ENCODE results near the gene RANBP10. TPM values are rescaled to one million over a fixed set of nuclear protein-coding genes. Genes with fewer than 3 reads are reported as not detected.
"Not testable (repeated sequence)": the region's sequence is repeated elsewhere in the genome, so short reads cannot be mapped to it uniquely, and the experiment has no call there.

RANBP10 gene
- total RNA-seq = 16.4 TPM
- long read RNA-seq, full-length matches to known transcripts = 5 of 25 reads
- long read RNA-seq, partial matches to known transcripts = 14 of 25 reads
- long read RNA-seq, other reads (novel, unspliced or antisense) = 6 of 25 reads

DNA sequence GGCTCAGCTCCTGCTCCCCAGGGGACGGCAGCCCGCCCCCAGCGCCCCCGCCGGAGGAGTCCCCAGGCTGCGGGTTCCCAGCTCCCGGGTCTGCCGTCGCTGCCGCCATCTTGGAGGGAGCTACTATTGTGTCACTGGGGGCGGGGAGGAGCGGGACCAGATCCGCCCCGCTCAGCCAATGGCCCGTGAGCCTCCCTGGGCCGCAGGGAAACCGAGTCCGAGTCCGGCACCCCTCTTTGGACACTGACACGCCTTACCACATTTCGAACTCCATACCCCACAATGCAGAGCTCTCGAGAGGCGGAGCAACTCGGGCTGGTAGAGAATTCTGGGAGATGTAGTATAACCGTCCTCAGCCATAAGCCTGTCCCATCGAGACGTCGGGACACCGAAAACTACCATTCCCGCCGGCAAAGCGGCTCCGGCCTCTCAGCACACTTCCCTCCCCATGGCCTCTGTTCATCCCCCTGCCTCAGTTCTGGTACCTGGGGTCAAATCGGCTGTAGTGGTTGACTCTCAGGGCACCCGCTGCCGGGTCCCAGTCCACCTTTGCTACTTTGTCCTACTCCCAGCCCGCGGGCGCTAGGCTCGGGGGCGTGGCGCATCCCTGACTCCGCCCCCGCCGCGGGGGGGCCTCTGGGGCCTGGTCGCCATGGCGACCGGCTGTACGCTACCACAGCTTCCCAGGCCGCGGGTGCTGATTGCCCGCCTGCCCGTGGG is at the start of gene RANBP10, which contains the start of gene TSNAXIP1:
Gene RANBP10, minus strand, starts transcription at position 133 of the 720 bp plus-strand sequence. Its CDS starts 24 bp downstream, at position 109.
Gene TSNAXIP1, plus strand, starts transcription at position 462 of the 720 bp plus-strand sequence. CDS start 261 bp downstream, outside the sequence.
- peak; percentile 98 for DNase-seq (ENCODE audit: low spot score)
- intact Hi-C loops (cut with DNase I) = loop anchor here (5.0 kb wide), 2 partner anchors 84 to 134 kb away; no protein-coding TSS in a partner anchor

DNA sequence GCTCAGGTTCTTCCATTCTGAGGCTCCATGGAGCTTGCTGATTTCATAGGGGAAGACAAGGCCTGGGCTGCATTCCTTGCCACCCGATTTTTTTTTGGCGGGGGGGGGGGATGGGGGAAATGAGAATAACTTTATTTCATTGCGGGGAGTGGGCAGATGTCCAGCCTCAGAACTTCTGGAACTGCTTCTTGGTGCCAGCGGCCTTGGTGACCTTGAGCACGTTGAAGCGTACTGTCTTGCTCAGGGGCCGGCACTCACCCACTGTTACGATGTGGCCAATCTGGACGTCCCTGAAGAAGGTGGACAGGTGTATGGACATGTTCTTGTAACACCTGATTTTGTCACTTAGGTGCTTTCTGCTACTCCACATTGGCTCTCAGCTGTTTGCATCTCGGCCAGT is 49.4 kb upstream of the RANBP10 start:
- intact Hi-C loops (cut with DNase I) = no loop called here
- no peak for DNase-seq (ENCODE audit: low spot score)

DNA sequence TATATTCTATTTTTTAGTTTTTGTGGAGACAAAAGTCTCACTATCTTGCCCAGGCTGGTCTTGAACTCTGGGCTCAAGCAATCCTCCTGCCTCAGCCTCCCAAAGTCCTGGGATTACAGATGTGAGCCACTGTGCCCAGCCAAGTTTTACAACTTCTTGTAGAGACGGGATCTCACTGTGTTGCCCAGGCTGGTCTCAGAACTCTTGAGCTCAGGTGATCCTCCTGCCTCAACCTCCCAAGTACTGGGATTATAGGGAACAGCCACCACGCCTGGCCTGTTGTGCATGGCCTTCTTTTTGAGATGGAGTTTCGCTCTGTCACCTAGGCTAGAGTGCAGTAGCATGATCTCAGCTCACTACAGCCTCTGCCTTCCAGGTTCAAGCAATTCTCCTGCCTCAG is 47.3 kb upstream of the RANBP10 start:
- intact Hi-C loops (cut with DNase I) = no loop called here
- no peak for DNase-seq (ENCODE audit: low spot score)

DNA sequence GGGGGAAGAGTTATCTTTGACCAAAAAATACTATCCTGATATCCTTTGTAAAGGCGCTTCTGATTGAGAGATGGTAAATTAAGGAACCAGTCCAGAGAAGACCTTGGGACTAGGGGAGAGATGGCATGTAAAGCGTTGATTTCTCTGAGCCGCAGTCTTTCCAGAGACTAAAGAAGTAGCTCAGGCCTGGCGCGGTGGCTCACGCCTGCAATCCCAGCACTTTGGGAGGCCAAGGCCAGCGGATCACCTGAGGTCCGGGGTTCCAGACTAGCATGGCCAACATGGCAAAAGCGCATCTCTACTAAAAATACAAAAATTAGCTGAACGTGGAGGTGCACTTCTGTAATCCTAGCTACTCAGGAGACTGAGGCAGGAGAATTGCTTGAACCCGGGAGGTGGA is 41.8 kb upstream of the RANBP10 start:
- DNase-seq (ENCODE audit: low spot score) = no peak
- intact Hi-C loops (cut with DNase I) = no loop called here

DNA sequence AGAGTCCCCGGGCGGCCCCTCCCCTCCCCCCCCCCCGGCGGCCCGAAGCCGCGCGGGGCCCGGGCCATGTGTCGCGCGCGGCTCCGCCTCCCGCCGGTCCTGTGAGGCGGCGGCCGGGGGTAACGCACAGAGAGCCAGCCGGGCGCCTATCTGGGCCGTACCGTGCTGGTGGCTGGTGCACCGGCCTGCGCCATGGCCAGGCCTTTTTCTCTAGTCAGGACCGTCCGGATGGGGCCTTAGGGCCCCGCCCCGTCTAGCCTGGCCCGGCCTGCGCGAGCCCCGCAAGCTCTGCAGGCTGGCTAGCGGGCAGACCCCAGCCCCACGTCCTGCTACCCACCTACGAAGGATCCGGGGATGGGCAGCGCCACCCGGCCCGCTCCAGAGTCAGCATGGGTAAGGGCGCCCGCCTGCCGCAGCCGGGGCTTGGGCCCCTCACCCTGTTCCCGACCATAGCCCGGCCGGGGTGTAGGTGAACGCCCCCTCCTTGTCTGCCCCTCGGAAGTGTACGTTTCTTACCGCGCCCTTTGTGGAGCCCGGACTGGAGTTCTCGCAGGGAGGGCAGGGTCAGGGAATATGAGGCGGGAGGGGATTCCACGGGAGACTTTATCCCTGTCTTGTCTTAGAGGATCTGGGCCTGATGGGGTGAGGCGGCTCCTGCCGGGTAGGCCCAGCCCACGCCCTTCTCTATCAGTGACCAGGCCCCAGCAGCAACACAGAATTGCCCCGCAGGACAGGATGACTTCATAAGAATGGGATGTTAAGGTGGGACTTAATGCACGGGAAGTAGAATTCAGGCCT is 40.9 kb upstream of the RANBP10 start, which contains the start of gene CENPT:
Gene CENPT, minus strand, starts transcription at position 630 of the 798 bp plus-strand sequence. CDS start 13,834 bp downstream, outside the sequence.
- intact Hi-C loops (cut with DNase I) = loop anchor here (2.0 kb wide), 1 partner anchor 16 kb away; no protein-coding TSS in a partner anchor
- DNase-seq (ENCODE audit: low spot score) = no peak

DNA sequence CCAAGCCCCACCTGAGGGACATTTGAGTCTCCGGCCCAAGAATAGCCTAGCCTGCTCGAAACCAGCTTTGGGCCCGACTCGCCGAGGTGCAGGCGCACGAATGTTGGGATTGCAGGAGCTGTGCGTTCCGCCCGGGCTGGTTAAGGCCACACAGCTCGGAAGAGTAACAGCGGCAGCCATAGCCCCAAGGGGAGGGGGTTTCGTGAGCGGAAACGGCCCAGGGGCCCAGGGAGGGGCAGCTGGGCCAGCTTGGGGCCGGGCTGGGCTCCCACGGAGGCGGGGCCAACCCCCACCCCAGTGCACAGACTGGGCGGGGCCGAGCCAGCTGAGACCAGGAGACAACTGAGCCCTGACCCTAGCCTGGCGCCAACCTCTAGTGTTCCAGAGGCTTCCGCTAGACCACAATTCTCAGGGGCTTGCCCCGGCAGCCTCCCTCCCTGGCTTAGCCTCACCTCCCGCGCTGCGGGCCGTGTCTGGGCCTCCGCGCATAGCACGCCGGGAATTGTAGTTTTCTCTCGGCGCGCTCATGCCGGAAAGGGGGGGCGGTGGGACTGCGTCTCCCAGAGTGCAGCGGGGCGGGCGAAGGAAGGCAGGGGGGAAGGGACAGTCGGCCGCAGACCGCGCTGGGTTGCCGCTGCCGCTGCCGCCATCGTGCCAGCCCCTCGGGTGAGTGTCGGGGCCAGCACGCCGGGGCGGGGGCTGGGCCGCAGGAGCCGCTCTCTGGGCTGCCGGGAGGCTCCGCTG is 40.1 kb upstream of the RANBP10 start, which contains the start of gene NUTF2:
Gene NUTF2, plus strand, starts transcription at position 614 of the 744 bp plus-strand sequence. CDS start 18,198 bp downstream, outside the sequence.
- DNase-seq (ENCODE audit: low spot score) = peak; percentile 98
- intact Hi-C loops (cut with DNase I) = loop anchor here (2.0 kb wide), 1 partner anchor 16 kb away; no protein-coding TSS in a partner anchor

DNA sequence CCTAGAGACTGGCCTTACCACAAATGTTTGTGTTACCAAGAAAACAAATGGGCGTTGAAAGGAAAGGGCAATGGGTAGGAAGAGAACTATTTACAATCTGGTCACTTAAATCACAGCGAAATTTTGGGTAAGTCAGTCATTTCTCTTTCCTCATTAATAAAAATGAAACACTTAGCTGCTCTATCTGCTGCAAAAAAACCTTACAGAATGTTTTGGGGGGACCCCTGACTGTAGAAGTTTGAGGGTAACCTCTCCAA is 39.6 kb upstream of the RANBP10 start:
- intact Hi-C loops (cut with DNase I) = loop anchor here (2.0 kb wide), 1 partner anchor 17 kb away; no protein-coding TSS in a partner anchor
- no peak for DNase-seq (ENCODE audit: low spot score)

DNA sequence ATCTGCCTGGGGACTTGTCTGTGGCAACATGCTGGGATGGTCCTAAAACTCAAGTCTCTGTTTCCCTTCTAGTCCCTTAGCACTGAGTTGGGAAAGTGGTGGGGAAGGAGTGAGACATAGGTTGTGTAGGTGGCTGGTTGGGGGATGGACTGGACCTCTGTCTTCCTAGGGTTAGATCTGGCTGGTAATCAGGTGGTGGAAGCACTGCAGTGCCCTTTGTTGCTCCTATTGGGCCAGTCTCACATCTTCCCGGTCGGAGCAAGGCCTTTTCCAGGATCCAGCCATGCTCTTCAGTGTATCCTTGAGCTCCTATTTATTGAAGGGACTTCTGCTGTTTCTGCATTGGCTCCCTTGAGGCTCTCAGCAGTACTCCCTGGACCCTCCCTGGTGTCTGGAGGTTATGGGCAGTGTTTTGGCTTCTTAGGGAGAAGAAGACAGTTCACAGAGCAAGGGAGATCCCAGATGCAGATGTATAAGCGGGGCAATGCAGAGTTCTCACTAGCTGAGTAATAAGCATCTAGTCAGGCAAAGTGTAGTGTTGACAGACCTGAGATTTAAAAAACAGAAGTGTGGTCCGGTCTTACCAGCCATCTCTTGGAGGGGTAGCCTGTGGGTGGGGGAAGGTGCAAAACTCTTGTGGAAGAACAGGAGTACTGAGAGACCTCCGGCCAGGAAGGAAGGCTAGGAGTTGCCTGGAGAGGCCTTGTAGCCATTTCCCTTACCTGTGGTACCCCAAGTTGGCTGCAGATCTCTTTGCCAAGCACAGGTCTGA is 39.1 kb upstream of the RANBP10 start:
- no peak for DNase-seq (ENCODE audit: low spot score)
- intact Hi-C loops (cut with DNase I) = loop anchor here (2.0 kb wide), 1 partner anchor 17 kb away; no protein-coding TSS in a partner anchor

DNA sequence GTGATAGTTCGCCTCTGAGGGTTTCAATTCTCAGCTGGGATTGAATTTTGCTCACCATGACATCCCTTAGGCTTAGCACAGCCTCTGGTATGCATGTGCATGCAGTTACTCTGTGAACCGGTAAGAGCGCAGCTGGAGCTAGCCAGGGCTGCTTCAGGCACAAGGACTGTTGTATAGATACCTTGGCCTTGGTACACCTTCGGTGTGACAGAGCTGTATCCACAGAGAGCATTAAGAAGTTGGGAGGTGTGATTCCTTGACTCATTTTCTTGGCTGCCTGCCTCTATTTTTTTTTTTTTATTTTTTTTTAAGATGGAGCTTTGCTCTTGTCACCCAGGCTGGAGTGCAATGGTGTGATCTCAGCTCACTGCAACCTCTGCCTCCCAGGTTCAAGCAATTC is 38.1 kb upstream of the RANBP10 start:
- no peak for DNase-seq (ENCODE audit: low spot score)
- intact Hi-C loops (cut with DNase I) = no loop called here

DNA sequence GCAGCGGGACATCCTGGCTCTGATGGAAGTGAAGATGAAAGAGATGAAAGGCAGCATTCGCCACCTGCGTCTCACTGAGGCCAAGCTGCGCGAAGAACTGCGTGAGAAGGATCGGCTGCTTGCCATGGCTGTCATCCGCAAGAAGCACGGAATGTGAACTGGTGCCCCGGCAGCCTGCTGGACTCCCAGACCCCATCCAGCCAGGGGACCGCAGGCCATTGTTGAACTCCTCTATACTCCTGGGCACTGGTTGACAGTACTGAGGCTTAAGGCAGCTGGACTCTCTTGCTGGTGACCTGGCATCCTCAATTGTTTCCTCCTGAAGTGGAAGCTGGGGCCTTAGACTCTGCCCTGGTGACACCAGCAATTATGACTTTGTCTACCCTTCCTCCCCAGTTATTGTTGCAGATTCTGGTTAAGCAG is 37.0 kb upstream of the RANBP10 start:
- intact Hi-C loops (cut with DNase I) = loop anchor here (2.0 kb wide), 1 partner anchor 29 kb away; the partner anchor contains the start of gene EDC4
- DNase-seq (ENCODE audit: low spot score) = no peak

DNA sequence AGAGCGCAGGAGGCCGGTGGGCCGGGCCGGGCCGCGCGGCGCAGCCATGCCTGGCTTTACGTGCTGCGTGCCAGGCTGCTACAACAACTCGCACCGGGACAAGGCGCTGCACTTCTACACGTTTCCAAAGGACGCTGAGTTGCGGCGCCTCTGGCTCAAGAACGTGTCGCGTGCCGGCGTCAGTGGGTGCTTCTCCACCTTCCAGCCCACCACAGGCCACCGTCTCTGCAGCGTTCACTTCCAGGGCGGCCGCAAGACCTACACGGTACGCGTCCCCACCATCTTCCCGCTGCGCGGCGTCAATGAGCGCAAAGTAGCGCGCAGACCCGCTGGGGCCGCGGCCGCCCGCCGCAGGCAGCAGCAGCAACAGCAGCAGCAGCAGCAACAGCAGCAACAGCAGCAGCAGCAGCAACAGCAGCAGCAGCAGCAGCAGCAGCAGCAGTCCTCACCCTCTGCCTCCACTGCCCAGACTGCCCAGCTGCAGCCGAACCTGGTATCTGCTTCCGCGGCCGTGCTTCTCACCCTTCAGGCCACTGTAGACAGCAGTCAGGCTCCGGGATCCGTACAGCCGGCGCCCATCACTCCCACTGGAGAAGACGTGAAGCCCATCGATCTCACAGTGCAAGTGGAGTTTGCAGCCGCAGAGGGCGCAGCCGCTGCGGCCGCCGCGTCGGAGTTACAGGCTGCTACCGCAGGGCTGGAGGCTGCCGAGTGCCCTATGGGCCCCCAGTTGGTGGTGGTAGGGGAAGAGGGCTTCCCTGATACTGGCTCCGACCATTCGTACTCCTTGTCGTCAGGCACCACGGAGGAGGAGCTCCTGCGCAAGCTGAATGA is 36.4 kb upstream of the RANBP10 start:
- intact Hi-C loops (cut with DNase I) = loop anchor here (2.0 kb wide), 1 partner anchor 30 kb away; the partner anchor contains the start of gene EDC4
- DNase-seq (ENCODE audit: low spot score) = no peak

DNA sequence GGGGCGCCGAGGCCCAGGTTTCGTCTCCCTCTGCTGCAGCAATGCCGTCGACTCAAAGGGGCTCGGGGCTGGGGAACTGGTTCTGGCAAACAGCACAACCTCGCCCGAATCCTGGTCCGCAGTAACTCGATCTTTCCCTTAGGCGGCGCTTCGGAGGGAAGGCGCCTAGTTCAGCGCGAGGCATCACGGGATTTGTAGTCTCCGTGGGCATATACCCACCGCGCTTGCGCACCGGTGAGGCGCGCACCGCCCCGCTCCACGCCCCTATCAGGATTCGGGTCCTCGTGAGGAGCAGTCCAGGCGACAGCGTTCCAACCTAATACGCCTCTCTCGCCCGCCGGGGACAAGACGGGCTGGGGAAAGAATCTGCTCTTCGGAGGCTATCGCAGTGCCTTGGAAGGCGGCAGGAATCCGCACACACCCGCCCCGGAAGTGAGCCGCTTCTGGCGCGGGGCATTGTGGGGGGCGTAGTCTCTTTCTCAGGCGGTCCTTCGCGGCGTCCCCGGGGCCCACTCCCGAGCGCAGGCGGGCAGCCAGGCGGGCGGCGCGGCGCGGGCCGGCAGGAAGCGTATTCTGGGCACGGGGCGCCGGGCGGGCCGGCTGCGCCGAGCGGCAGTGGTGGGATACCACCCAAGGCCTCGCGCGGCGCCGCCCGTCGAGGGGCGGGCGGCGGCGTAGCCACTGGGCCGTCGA is 35.6 kb upstream of the RANBP10 start, which contains the start of gene THAP11:
Gene THAP11, plus strand, starts transcription at position 505 of the 693 bp plus-strand sequence. CDS start 235 bp downstream, outside the sequence.
- intact Hi-C loops (cut with DNase I) = loop anchor here (2.0 kb wide), 1 partner anchor 31 kb away; the partner anchor contains the start of gene EDC4
- DNase-seq (ENCODE audit: low spot score) = peak; percentile 97

DNA sequence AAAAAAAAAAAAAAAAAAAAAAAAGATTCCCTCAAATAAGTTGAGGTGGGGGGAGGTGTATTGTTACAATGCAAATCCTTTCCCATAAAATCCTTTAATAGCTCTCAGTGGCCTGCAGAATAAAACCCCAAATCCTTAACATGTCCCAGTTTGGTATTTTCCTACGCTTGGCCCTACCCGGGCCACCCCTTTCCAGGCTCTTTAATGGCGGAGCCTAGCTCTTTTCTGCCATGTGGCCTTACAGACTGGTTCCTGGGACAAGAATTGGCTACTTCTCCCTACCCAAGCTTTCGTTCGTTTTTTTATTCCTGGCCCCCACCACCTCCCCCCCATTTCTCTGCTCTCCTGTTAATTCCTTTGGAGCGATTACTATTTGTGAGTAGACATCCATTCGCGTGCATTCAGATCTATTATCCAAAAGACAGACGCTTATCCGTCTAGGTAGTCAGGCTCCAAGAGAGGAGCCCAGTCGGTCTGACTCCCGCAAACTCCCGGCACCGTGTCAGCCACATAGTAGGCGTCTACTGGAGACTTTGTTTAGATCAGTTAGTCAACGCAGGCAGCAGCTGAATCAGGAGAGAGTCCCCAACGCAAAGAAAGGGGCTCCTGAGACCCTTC is 34.9 kb upstream of the RANBP10 start:
- intact Hi-C loops (cut with DNase I) = no loop called here
- DNase-seq (ENCODE audit: low spot score) = no peak

DNA sequence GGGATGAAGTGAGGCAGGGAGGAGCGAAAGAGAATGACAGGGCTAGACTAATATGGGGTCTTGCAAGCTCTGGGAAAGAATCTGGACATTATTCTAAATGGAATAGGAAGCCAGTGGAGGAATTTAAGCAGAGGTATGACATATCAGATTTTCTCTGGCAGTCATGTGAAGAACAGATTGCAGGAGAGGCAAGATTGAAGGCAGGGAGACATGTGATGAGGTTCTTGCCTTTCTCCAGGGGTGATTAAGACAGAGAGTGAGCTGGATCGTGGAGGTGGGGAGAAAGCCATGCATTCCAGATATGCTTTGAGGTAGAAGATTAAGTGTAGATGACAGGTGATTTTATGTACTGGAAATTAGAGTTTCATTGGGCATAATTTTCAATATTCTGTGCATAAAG is 31.5 kb upstream of the RANBP10 start:
- no peak for DNase-seq (ENCODE audit: low spot score)
- intact Hi-C loops (cut with DNase I) = no loop called here

DNA sequence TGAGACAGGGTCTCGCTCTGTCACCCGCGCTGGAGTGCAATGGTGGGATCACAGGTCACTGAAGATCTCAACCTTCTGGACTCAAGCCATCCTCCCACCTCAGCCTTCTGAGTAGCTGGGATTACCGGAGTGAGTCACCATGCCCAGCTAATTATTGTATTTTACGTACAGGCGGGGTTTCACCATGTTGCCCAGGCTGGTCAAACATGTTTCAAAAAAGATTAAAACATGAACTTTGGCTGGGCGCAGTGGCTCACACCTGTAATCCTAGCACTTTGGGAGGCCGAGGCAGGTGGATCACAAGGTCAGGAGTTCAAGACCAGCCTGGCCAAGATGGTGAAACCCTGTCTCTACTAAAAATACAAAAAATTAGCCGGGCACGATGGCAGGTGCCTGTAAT is 30.8 kb upstream of the RANBP10 start:
- intact Hi-C loops (cut with DNase I); DNase-seq (ENCODE audit: low spot score): not testable (repeated sequence)

DNA sequence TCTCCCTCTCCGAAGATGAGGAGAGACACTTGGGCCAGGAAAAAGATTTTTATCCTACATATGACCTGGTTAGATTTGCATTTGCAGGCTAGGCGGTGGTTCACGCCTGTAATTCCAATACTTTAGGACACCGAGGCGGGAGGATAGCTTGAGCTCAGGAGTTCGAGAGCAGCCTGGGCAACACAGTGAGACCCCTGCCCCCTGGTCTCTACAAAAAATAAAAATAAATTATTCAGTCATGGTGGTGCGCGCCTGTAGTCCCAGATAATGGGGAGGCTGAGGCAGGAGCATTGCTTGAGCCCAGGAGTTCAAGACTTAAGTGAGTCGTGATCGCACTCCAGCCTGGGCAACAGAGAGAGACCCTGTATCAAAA is 27.9 kb upstream of the RANBP10 start:
- intact Hi-C loops (cut with DNase I) = loop anchor here (5.0 kb wide), 1 partner anchor 98 kb away; the partner anchor contains the start of gene CTRL
- no peak for DNase-seq (ENCODE audit: low spot score)

Data from cardiac septum (tissue), 1 donor.